NCI-H524 treated with DMSO at 0.1 percent for 48 hours (cell line): Measurements from ENCODE around the gene PHAF1.

ENCODE experiments used
- DNase-seq: peaks from one replicate; lab custom pipeline; 2025; lab: John Stamatoyannopoulos, UW

PHAF1 gene

GRCh38 chr16:67163164-67163998, 53.6 kb downstream of the PHAF1 start:
- peak; percentile 53 for DNase-seq

GRCh38 chr16:67163999-67164558, 54.3 kb downstream of the PHAF1 start:
- no peak for DNase-seq

- DNase-seq = no peak
These were observed 54.9 kb downstream of the PHAF1 start, which contains the start of gene HSF4 for GRCh38 chr16:67164599-67165061. Gene HSF4 (plus strand): TSS chr16:67164745. CDS start chr16:67164812, 67 bp downstream.

- no peak for DNase-seq
These were observed 55.7 kb downstream of the PHAF1 start for GRCh38 chr16:67165121-67166078.

- no peak for DNase-seq
These were observed 56.4 kb downstream of the PHAF1 start for GRCh38 chr16:67166110-67166547.

GRCh38 chr16:67166598-67167168, 56.9 kb downstream of the PHAF1 start:
- DNase-seq = no peak

- DNase-seq = no peak
These were observed 57.8 kb downstream of the PHAF1 start for GRCh38 chr16:67167588-67167987.

GRCh38 chr16:67169011-67169451, 59.3 kb downstream of the PHAF1 start:
- DNase-seq = no peak

GRCh38 chr16:67169642-67170167, 60.0 kb downstream of the PHAF1 start:
- DNase-seq = no peak

GRCh38 chr16:67170168-67170948, 60.6 kb downstream of the PHAF1 start, which contains the start of gene NOL3:
Gene NOL3 (plus strand): TSS chr16:67170538.
- DNase-seq = peak; percentile 29

GRCh38 chr16:67170949-67171649, 61.4 kb downstream of the PHAF1 start:
- no peak for DNase-seq

GRCh38 chr16:67173323-67173722, 63.6 kb downstream of the PHAF1 start:
- DNase-seq = no peak

- DNase-seq = peak; percentile 57
These were observed 64.3 kb downstream of the PHAF1 start for GRCh38 chr16:67173808-67174705.

GRCh38 chr16:67174706-67175231, 65.0 kb downstream of the PHAF1 start:
- DNase-seq = no peak

- DNase-seq = no peak
These were observed 66.9 kb downstream of the PHAF1 start for GRCh38 chr16:67176662-67177061.

GRCh38 chr16:67177743-67178699, 68.3 kb downstream of the PHAF1 start:
- no peak for DNase-seq

GRCh38 chr16:67179421-67180080, 69.8 kb downstream of the PHAF1 start:
- no peak for DNase-seq
